K562 (cell line): ENCODE measurements around the gene HGFAC.

Experiments used
- NFRKB ChIP-seq: fragments of 450-650 bp; IDR thresholded peaks from 2 replicates; pipeline ENCODE4 v1.6.1; 2016; ENCODE audit warnings: low read depth
- POLR2A ChIP-seq: fragments of 450-650 bp; conservative IDR thresholded peaks from 2 replicates; pipeline ENCODE4 v1.6.1; 2016
- POLR2AphosphoS5 ChIP-seq: IDR thresholded peaks from 2 replicates; pipeline ENCODE4 v1.6.1; 2011; ENCODE audit warnings: mild to moderate bottlenecking, low read depth, low read length, moderate library complexity; ENCODE audit not compliant: control insufficient read depth, insufficient read depth
- SIN3A ChIP-seq, 2 experiments: fragments of 150-350 bp in 1 of 2; IDR thresholded peaks; 2 replicates each; pipeline ENCODE4 v1.6.1; 2011 to 2016; ENCODE audit warnings: borderline replicate concordance in 2 of 2, low read depth in 2 of 2, low read length in 2 of 2, mild to moderate bottlenecking in 2 of 2, moderate library complexity in 2 of 2; ENCODE audit not compliant: control insufficient read depth in 1 of 2
- ZNF707 ChIP-seq: fragments of 250-450 bp; sonication (Bioruptor Pico); conservative IDR thresholded peaks from 2 replicates; pipeline ENCODE4 v1.8.0; 2022; ENCODE audit warnings: inconsistent platforms, mild to moderate bottlenecking, moderate library complexity

DNA sequence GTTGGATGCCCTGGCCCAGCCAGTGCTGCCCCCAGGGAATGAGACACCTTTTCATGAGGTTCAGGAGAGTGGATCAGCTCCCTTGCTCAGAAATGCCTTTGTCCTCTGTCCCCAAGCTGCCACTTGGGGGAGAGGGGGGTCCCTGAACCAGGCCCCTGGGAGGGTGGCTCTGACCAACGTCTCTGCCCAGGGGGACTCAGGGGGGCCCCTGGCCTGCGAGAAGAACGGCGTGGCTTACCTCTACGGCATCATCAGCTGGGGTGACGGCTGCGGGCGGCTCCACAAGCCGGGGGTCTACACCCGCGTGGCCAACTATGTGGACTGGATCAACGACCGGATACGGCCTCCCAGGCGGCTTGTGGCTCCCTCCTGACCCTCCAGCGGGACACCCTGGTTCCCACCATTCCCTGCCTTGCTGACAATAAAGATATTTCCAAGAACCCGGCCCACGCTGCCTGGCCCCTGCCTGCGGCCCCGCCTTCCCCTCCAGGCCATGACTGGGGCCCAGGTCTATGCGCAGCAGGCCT, 7.3 kb downstream of the HGFAC start:
- TF ChIP-seq POLR2A (no peak), ZNF707 (CRISPR knock-in tag) (no peak), NFRKB (no peak), SIN3A (IDR thresholded peaks at IDR 0.05; ENCODE audit: borderline replicate concordance in 2 of 2, control insufficient read depth in 1 of 2, low read depth in 2 of 2, low read length in 2 of 2) (no peak), POLR2AphosphoS5 (no peak)
